HepG2 (cell line): Measurements from ENCODE around the gene CKS1B. TPM values are rescaled to one million over a fixed set of nuclear protein-coding genes. Genes with fewer than 3 reads are reported as not detected.
A peak's percentile ranks its signal among the peaks of the same experiment; 100 is the strongest.

Source experiments
- AHR ChIP-seq: IDR thresholded peaks from 2 replicates; pipeline ENCODE4 v1.6.1; 2018; ENCODE audit warnings: missing genetic modification reagents, missing compliant biosample characterization
- CAMTA2 ChIP-seq: sonication (generic); formaldehyde crosslinking; IDR thresholded peaks from 2 replicates; pipeline ENCODE4 v1.4.0; 2020; ENCODE audit warnings: mild to moderate bottlenecking, missing genetic modification reagents, borderline replicate concordance
- GATA4 ChIP-seq: sonication (generic); IDR thresholded peaks from 2 replicates; pipeline ENCODE4 v1.6.1; 2016; ENCODE audit warnings: antibody characterized with exemption, low read depth, borderline replicate concordance
- HDAC2 ChIP-seq: sonication (generic); formaldehyde crosslinking; IDR thresholded peaks from 2 replicates; pipeline ENCODE4 v1.4.0; 2020; ENCODE audit warnings: missing genetic modification reagents
- HHEX ChIP-seq: IDR thresholded peaks from 2 replicates; pipeline ENCODE4 v1.6.1; 2016; ENCODE audit warnings: control low read depth
- HOXA9 ChIP-seq: sonication (generic); formaldehyde crosslinking; IDR thresholded peaks from 2 replicates; pipeline ENCODE4 v1.8.1; 2022; ENCODE audit warnings: missing genetic modification reagents, mild to moderate bottlenecking, moderate library complexity, borderline replicate concordance
- JDP2 ChIP-seq: sonication (generic); formaldehyde crosslinking; IDR thresholded peaks from 2 replicates; pipeline ENCODE4 v1.8.1; 2022; ENCODE audit warnings: missing genetic modification reagents, borderline replicate concordance
- MAF1 ChIP-seq: sonication (generic); formaldehyde crosslinking; IDR thresholded peaks from 2 replicates; pipeline ENCODE4 v1.5.0; 2020; ENCODE audit warnings: missing genetic modification reagents, borderline replicate concordance
- MTA1 ChIP-seq: sonication (generic); formaldehyde crosslinking; IDR thresholded peaks from 2 replicates; pipeline ENCODE4 v1.4.0; 2020; ENCODE audit warnings: missing genetic modification reagents, mild to moderate bottlenecking, borderline replicate concordance
- MTF2 ChIP-seq: sonication (generic); formaldehyde crosslinking; IDR thresholded peaks from 2 replicates; pipeline ENCODE4 v1.5.0; 2020; ENCODE audit warnings: missing genetic modification reagents, borderline replicate concordance
- SETDB1 ChIP-seq: sonication (generic); formaldehyde crosslinking; IDR thresholded peaks from 2 replicates; pipeline ENCODE4 v1.5.1; 2020; ENCODE audit warnings: missing genetic modification reagents, mild to moderate bottlenecking, borderline replicate concordance
- SIN3A ChIP-seq: IDR thresholded peaks from 2 replicates; pipeline ENCODE4 v1.6.1; 2011; ENCODE audit warnings: low read depth, mild to moderate bottlenecking, control low read depth, low read length, borderline replicate concordance
- SNRNP70 ChIP-seq: fragments of 200-400 bp; formaldehyde crosslinking; IDR thresholded peaks from 2 replicates; pipeline ENCODE4 v1.6.1; 2017; ENCODE audit warnings: mild to moderate bottlenecking, low read depth, low read length, moderate library complexity
- SP5 ChIP-seq: IDR thresholded peaks from 2 replicates; pipeline ENCODE4 v1.6.1; 2016; ENCODE audit warnings: low read depth, borderline replicate concordance
- TMF1 ChIP-seq: sonication (generic); formaldehyde crosslinking; IDR thresholded peaks from 2 replicates; pipeline ENCODE4 v1.8.1; 2022; ENCODE audit warnings: low read depth, missing genetic modification reagents
- U2AF1 ChIP-seq: fragments of 200-400 bp; formaldehyde crosslinking; optimal IDR thresholded peaks from 2 replicates; pipeline ENCODE3; 2017; ENCODE audit warnings: mild to moderate bottlenecking, low read depth, low read length
- YEATS4 ChIP-seq: sonication (generic); formaldehyde crosslinking; IDR thresholded peaks from 2 replicates; pipeline ENCODE4 v1.4.0; 2020; ENCODE audit warnings: missing genetic modification reagents, borderline replicate concordance
- ZMAT3 ChIP-seq: sonication (generic); formaldehyde crosslinking; conservative IDR thresholded peaks from 2 replicates; pipeline ENCODE4 v1.7.0; 2021; ENCODE audit warnings: missing genetic modification reagents
- ZNF431 ChIP-seq: sonication (generic); formaldehyde crosslinking; IDR thresholded peaks from 2 replicates; pipeline ENCODE4 v1.9.0; 2022; ENCODE audit warnings: missing genetic modification reagents, low read depth, mild to moderate bottlenecking, borderline replicate concordance
- ZNF768 ChIP-seq: sonication (generic); formaldehyde crosslinking; IDR thresholded peaks from 2 replicates; pipeline ENCODE4 v1.4.0; 2020; ENCODE audit warnings: missing genetic modification reagents
- ZNF775 ChIP-seq: sonication (generic); formaldehyde crosslinking; IDR thresholded peaks from 2 replicates; pipeline ENCODE4 v1.4.0; 2020; ENCODE audit warnings: missing genetic modification reagents, mild to moderate bottlenecking, moderate library complexity, borderline replicate concordance
- ZNF800 ChIP-seq: sonication (generic); formaldehyde crosslinking; IDR thresholded peaks from 2 replicates; pipeline ENCODE4 v1.4.0; 2020; ENCODE audit warnings: missing genetic modification reagents
- ZNF891 ChIP-seq: sonication (generic); formaldehyde crosslinking; IDR thresholded peaks from 2 replicates; pipeline ENCODE4 v1.5.0; 2020; ENCODE audit warnings: mild to moderate bottlenecking, missing genetic modification reagents
- polyA plus RNA-seq, 8 experiments: library from polyadenylated mRNA; depleted of rRNA in 3 of 8; stranded (reverse) in 7 of 8; unstranded in 1 of 8; fragments of >200 nt; fragmentation: Illumina TruSeq in 4 of 8; extraction: Trizol in 4 of 8; gene quantifications; 2 replicates each; pipeline versions ENCODE4 v1.2.1 to v1.2.3, GENCODE V29; 2011 to 2016; ENCODE audit warnings: low read depth in 4 of 8, missing spikeins in 1 of 8, mixed read lengths in 1 of 8; ENCODE audit not compliant: insufficient read depth in 1 of 8
- total RNA-seq, 5 experiments: library from RNA; depleted of rRNA; stranded (reverse); fragments of >200 nt; fragmentation: Illumina TruSeq; extraction: Trizol; gene quantifications; 2 replicates each; pipeline ENCODE4 v1.2.3, GENCODE V29; 2016; ENCODE audit warnings: low read depth in 1 of 5
- TF ChIP-seq, protein P1 (sequence below): sonication (generic); formaldehyde crosslinking; IDR thresholded peaks from 2 replicates; pipeline ENCODE4 v1.9.0; 2022; ENCODE audit warnings: missing genetic modification reagents, mild to moderate bottlenecking, borderline replicate concordance
- TF ChIP-seq, protein P2 (sequence below): sonication (generic); formaldehyde crosslinking; IDR thresholded peaks from 2 replicates; pipeline ENCODE4 v1.5.0; 2020; ENCODE audit warnings: mild to moderate bottlenecking, missing genetic modification reagents, moderate library complexity

Gene CKS1B
- total and polyA plus RNA-seq, 2 of the 13 experiments (the other 11 are each of a cell fraction or from before 2014, with no cell fraction given): 217 to 222 TPM

GRCh38 chr1:155000726-155001424, 26.4 kb downstream of the CKS1B start (continued):
- no peak for TF ChIP-seq ZNF431 (CRISPR knock-in tag)
- TF ChIP-seq, protein P1, sequence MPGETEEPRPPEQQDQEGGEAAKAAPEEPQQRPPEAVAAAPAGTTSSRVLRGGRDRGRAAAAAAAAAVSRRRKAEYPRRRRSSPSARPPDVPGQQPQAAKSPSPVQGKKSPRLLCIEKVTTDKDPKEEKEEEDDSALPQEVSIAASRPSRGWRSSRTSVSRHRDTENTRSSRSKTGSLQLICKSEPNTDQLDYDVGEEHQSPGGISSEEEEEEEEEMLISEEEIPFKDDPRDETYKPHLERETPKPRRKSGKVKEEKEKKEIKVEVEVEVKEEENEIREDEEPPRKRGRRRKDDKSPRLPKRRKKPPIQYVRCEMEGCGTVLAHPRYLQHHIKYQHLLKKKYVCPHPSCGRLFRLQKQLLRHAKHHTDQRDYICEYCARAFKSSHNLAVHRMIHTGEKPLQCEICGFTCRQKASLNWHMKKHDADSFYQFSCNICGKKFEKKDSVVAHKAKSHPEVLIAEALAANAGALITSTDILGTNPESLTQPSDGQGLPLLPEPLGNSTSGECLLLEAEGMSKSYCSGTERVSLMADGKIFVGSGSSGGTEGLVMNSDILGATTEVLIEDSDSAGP (CRISPR knock-in tag): peak; percentile 79; the same call in 1 of the 2 replicates
- TF ChIP-seq, protein P2, sequence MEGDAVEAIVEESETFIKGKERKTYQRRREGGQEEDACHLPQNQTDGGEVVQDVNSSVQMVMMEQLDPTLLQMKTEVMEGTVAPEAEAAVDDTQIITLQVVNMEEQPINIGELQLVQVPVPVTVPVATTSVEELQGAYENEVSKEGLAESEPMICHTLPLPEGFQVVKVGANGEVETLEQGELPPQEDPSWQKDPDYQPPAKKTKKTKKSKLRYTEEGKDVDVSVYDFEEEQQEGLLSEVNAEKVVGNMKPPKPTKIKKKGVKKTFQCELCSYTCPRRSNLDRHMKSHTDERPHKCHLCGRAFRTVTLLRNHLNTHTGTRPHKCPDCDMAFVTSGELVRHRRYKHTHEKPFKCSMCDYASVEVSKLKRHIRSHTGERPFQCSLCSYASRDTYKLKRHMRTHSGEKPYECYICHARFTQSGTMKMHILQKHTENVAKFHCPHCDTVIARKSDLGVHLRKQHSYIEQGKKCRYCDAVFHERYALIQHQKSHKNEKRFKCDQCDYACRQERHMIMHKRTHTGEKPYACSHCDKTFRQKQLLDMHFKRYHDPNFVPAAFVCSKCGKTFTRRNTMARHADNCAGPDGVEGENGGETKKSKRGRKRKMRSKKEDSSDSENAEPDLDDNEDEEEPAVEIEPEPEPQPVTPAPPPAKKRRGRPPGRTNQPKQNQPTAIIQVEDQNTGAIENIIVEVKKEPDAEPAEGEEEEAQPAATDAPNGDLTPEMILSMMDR (CRISPR knock-in tag): peak; percentile 58
- TF ChIP-seq SIN3A: peak; percentile 79
- TF ChIP-seq ZMAT3 (CRISPR knock-in tag): peak; percentile 87
- peak; percentile 82 for TF ChIP-seq CAMTA2 (CRISPR knock-in tag)
- peak; percentile 69; the same call in 1 of the 2 replicates for TF ChIP-seq YEATS4 (CRISPR knock-in tag)
- peak; percentile 88; the same call in 1 of the 2 replicates for TF ChIP-seq MTF2 (CRISPR knock-in tag)
- peak; percentile 70 for TF ChIP-seq HDAC2 (CRISPR knock-in tag)
- TF ChIP-seq SNRNP70: no peak
- 0 out of 2 replicates have a peak, but pooled peaks have one; percentile 11 for TF ChIP-seq ZNF768 (CRISPR knock-in tag)
- peak; percentile 77 for TF ChIP-seq U2AF1
- TF ChIP-seq JDP2 (CRISPR knock-in tag): no peak
- TF ChIP-seq ZNF800 (CRISPR knock-in tag): peak; percentile 73; the same call in 1 of the 2 replicates
- TF ChIP-seq ZNF775 (CRISPR knock-in tag): 0 out of 2 replicates have a peak, but pooled peaks have one; percentile 70
- TF ChIP-seq MTA1 (CRISPR knock-in tag): peak; percentile 68; the same call in 1 of the 2 replicates
- peak; percentile 27; the same call in 1 of the 2 replicates for TF ChIP-seq ZNF891 (CRISPR knock-in tag)
- 0 out of 2 replicates have a peak, but pooled peaks have one; percentile 7 for TF ChIP-seq HHEX (CRISPR knock-in tag)
- TF ChIP-seq HOXA9 (CRISPR knock-in tag): no peak
- TF ChIP-seq GATA4: peak; percentile 43; the same call in 1 of the 2 replicates
- no peak for TF ChIP-seq MAF1
- 0 out of 2 replicates have a peak, but pooled peaks have one; percentile 49 for TF ChIP-seq AHR (CRISPR knock-in tag)
- peak; percentile 47 for TF ChIP-seq TMF1
- peak; percentile 96 for TF ChIP-seq SP5 (CRISPR knock-in tag)
- TF ChIP-seq SETDB1 (CRISPR knock-in tag): no peak
